Fibroblast of mammary gland (primary cell): ENCODE results near the gene RNF212.
"Not testable (repeated sequence)": the region's sequence is repeated elsewhere in the genome, so short reads cannot be mapped to it uniquely, and the experiment has no call there.

Experiments used
- DNase-seq: peaks from one replicate; pipeline ENCODE4 v3.0.0-alpha.2; 2010; ENCODE audit warnings: low read depth
- H3K4me3 ChIP-seq: 2 replicates; pipeline ENCODE4 v1.5.1; 2011; ENCODE audit warnings: low read depth, mild to moderate bottlenecking, low read length, moderate library complexity; ENCODE audit not compliant: control insufficient read depth
- TF ChIP-seq, protein P1 (sequence below): conservative IDR thresholded peaks from 2 replicates; pipeline ENCODE4 v1.5.1; 2011; ENCODE audit warnings: low read depth, low read length, inconsistent platforms; ENCODE audit not compliant: control insufficient read depth, insufficient read depth

Gene RNF212

DNA sequence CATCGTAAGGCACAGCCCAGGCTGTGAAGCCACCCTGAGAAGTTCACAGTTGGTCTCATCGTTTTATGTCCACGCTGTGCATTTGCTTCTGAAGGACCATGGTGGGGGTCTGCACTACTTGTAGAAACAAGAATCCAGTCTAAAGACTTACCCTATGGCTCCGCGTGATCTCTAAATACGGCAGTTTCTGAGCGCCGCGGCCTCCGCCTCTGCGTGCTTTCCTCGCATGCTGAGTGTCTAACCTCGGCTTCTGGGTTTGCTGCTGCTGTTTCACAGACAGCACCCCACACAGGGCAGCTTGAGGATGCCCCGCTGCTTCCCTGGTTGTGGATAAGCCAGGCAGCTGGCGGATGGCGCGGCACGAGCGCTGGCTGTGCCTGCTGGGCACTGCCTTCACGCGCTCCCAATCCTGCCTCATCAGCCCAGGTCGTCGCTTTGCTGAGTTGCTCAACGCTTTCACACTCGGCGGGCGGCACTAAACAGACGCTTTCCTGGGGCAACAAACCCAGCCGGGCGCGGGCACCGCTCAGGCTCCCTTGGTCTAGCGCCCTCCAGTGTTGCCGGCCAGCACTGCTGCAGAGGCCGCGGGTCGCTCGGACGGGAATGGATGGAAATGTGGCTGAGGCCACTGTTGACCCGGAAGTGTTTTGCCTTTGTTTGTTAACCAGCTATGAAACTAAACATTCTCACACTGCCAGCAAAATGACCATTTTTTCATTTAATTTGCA lies 62.7 kb downstream of the RNF212 start:
- no peak for DNase-seq
- no peak overlapping the region for H3K4me3 ChIP-seq
- TF ChIP-seq, protein P1, sequence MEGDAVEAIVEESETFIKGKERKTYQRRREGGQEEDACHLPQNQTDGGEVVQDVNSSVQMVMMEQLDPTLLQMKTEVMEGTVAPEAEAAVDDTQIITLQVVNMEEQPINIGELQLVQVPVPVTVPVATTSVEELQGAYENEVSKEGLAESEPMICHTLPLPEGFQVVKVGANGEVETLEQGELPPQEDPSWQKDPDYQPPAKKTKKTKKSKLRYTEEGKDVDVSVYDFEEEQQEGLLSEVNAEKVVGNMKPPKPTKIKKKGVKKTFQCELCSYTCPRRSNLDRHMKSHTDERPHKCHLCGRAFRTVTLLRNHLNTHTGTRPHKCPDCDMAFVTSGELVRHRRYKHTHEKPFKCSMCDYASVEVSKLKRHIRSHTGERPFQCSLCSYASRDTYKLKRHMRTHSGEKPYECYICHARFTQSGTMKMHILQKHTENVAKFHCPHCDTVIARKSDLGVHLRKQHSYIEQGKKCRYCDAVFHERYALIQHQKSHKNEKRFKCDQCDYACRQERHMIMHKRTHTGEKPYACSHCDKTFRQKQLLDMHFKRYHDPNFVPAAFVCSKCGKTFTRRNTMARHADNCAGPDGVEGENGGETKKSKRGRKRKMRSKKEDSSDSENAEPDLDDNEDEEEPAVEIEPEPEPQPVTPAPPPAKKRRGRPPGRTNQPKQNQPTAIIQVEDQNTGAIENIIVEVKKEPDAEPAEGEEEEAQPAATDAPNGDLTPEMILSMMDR = no peak

DNA sequence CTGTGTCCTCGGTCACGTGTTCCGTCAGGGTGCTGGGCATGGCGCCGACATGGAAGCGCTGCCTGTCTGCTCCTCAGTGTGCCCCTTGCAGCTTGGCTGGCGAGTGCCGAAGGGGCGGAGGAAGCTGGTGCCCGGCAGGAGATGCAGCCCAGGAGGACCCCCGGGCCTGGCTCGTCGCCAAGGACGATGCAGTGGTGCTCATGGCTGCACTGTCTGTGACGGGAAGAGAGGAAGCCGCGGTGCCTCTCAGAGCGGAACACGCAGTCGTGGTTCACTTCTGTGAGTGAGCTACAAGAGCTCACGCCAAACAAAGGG lies 63.8 kb downstream of the RNF212 start:
- no peak for DNase-seq
- no peak overlapping the region for H3K4me3 ChIP-seq
- TF ChIP-seq, protein P1 = no peak

DNA sequence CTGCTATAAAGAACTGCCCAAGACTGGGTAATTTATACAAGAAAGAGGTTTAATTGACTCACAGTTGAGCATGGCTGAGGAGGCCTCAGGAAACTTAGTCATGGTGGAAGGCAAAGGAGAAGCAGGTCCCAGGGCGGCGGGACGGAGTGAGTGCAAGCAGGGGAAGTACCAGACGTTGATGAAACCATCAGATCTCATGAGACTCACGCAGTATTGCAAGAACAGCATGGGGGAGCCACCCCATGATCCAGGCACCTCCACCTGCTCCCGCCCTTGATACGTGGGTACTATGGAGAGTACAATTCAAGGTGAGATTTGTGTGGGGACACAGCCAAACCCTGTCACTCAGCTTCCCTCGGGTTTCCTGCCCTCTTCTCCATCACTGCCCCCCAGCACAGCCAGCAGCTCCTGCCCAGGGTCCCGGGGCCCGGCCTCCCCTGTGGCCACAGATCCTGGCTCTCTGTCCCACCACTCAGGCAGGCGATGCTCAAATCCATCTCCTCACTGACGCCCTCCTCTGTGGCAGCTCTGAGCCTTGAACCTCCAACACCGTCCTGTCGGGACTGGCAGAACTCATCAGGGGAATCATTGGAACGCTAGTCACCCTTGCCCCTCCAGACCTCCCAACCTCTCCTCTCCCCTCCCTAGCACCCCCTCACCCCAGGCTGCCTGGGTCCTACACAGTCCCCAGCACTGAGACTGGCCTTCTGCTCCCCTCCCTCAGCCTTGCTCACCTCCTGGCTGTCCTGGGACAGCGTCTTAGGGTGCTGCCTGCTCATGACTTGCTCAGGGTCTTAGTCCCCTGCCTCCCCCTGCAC lies 64.4 kb downstream of the RNF212 start:
- DNase-seq = no peak
- H3K4me3 ChIP-seq = no peak overlapping the region
- TF ChIP-seq, protein P1 = no peak

DNA sequence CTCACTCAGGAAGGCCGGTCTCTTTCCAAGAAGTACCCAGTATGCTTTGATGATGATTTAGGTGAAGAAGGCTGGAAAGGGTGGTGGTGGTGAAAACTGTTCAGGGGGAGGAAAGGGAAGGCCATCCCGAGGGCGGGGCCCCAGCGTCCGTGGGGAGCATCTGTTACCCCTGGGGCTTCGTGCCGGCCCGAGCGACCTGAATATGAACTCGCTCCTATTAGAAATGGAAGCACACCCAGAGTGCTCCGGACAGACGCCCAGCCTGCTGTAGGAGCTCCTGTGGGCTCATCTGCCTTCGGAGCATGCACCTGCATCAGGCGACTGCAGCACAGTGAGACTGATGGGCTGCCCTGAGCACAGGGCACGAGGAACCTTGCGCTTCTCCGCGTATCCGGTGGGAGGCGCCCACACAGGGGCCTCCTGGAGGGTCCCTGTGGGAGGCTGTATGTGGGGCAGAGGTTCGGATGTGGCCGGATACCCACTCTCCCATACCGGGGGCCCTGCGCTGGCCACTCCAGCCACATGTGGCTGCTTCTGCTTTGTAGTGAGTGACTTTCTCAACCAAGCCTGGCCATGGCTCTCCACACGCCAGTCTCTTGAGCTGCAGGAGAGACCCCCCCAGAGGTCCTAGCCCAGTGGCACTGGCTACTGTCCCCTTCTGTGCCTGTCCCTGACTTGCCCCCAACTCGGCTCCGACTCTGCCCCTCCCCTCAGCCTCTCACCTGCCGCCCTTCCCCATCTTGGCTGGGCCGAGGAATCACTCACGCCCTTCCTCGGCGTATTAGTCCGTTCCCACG lies 65.2 kb downstream of the RNF212 start:
- no peak overlapping the region for H3K4me3 ChIP-seq
- TF ChIP-seq, protein P1 = no peak
- no peak for DNase-seq

DNA sequence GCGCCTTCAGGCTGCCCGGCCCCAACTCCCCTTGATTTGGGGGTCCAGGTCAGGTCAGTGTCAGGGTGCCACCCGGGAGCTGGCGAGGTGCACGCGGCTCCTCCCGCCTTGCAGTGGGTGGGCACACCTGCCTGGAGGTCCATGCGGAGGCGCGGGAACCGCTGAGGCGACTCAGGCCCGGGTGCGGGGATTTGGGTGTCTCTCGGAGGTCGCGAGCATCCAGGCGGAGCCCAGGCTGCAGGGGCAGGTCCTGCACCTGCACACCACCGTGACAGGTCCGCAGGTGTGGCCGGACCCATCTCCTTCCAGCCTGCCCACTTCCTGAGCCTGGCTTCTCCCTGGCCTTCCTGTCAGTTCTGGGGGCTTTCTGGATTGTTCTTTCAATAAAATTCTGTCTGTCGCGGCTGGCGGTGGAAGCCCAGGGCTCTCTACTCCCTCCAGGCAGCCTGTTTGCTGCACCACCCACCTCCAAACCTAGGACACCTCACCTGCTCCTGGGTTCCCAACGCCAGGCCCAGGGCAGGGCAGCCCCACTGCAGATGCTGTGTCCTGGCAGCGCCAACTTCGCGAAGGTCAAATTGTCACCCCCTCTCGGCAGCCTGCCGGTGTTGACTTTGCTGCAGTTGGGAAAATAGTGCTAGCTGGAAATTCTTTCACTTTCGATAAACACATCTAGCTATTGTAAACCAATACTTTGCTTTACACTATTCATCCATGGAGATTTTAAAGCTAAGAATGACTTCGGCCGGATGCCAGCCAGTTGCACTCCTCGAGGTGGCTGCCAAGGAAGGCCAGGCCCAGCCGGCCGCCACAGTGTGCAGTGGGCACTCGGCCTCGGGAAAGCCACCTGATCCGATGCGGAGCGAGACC lies 66.0 kb downstream of the RNF212 start:
- TF ChIP-seq, protein P1 = no peak
- no peak overlapping the region for H3K4me3 ChIP-seq
- DNase-seq = no peak

DNA sequence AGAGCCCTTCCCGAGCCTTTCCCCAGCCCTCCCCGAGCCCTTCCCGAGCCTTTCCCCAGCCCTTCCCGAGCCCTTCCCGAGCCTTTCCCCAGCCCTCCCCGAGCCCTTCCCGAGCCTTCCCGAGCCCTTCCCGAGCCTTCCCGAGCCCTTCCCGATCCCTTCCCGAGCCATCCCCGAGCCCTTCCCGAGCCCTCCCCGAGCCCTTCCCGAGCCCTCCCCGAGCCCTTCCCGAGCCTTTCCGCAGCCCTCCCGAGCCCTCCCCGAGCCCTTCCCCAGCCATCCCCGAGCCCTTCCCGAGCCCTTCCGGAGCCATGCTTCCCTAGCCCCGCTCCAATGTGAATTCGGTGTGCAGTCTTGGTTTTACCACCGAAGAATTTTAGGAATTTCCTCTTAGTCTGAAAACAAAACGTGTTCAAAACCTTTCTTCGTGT lies 66.8 kb downstream of the RNF212 start:
- DNase-seq = peak; percentile 73
- H3K4me3 ChIP-seq = not testable (repeated sequence)
